ENCODE results near the gene LETMD1.

DNA sequence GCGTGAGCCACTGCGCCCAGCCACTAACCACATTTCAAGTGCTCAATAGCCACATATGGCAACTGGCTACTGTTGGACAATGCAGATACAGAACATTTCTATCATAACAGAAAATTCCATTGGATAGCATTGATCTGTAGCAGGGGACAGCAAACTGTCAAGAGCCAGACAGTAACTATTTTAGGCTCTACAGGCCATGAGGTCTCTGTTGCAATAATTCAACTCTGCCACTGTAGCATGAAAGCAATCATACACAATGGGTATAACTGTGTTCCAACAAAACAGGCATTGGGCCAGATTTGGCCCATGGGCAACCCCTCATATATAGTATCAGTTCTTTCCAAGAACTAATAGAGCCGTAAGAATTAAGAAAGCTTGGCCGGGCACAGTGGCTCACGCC, 27.3 kb downstream of the LETMD1 start:
- TF ChIP-seq ZNF138 (tag by site-specific recombination; IDR thresholded peaks at IDR 0.05; ENCODE audit: borderline replicate concordance) (no peak), ZEB2 (tag by site-specific recombination; IDR thresholded peaks at IDR 0.05) (no peak), ZNF549 (tag by site-specific recombination; IDR thresholded peaks at IDR 0.05) (no peak), GLIS1 (tag by site-specific recombination; IDR thresholded peaks at IDR 0.05) (no peak), YY1 (tag by site-specific recombination; IDR thresholded peaks at IDR 0.05) (no peak)
- TF ChIP-seq, protein P1, sequence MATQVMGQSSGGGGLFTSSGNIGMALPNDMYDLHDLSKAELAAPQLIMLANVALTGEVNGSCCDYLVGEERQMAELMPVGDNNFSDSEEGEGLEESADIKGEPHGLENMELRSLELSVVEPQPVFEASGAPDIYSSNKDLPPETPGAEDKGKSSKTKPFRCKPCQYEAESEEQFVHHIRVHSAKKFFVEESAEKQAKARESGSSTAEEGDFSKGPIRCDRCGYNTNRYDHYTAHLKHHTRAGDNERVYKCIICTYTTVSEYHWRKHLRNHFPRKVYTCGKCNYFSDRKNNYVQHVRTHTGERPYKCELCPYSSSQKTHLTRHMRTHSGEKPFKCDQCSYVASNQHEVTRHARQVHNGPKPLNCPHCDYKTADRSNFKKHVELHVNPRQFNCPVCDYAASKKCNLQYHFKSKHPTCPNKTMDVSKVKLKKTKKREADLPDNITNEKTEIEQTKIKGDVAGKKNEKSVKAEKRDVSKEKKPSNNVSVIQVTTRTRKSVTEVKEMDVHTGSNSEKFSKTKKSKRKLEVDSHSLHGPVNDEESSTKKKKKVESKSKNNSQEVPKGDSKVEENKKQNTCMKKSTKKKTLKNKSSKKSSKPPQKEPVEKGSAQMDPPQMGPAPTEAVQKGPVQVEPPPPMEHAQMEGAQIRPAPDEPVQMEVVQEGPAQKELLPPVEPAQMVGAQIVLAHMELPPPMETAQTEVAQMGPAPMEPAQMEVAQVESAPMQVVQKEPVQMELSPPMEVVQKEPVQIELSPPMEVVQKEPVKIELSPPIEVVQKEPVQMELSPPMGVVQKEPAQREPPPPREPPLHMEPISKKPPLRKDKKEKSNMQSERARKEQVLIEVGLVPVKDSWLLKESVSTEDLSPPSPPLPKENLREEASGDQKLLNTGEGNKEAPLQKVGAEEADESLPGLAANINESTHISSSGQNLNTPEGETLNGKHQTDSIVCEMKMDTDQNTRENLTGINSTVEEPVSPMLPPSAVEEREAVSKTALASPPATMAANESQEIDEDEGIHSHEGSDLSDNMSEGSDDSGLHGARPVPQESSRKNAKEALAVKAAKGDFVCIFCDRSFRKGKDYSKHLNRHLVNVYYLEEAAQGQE (tag by site-specific recombination; IDR thresholded peaks at IDR 0.05): no peak
- TF ChIP-seq, protein P2, sequence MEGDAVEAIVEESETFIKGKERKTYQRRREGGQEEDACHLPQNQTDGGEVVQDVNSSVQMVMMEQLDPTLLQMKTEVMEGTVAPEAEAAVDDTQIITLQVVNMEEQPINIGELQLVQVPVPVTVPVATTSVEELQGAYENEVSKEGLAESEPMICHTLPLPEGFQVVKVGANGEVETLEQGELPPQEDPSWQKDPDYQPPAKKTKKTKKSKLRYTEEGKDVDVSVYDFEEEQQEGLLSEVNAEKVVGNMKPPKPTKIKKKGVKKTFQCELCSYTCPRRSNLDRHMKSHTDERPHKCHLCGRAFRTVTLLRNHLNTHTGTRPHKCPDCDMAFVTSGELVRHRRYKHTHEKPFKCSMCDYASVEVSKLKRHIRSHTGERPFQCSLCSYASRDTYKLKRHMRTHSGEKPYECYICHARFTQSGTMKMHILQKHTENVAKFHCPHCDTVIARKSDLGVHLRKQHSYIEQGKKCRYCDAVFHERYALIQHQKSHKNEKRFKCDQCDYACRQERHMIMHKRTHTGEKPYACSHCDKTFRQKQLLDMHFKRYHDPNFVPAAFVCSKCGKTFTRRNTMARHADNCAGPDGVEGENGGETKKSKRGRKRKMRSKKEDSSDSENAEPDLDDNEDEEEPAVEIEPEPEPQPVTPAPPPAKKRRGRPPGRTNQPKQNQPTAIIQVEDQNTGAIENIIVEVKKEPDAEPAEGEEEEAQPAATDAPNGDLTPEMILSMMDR (tag by site-specific recombination; IDR thresholded peaks at IDR 0.05): no peak
- TF ChIP-seq, protein P3, sequence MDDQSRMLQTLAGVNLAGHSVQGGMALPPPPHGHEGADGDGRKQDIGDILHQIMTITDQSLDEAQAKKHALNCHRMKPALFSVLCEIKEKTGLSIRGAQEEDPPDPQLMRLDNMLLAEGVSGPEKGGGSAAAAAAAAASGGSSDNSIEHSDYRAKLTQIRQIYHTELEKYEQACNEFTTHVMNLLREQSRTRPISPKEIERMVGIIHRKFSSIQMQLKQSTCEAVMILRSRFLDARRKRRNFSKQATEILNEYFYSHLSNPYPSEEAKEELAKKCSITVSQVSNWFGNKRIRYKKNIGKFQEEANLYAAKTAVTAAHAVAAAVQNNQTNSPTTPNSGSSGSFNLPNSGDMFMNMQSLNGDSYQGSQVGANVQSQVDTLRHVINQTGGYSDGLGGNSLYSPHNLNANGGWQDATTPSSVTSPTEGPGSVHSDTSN (CRISPR knock-in tag; IDR thresholded peaks at IDR 0.05): no peak

Data from HEK293 (cell line).